DMS53 treated with DMSO at 0.1 percent for 48 hours (cell line): ENCODE measurements around the gene PRRG4.
"Not testable (repeated sequence)": the region's sequence is repeated elsewhere in the genome, so short reads cannot be mapped to it uniquely, and the experiment has no call there.

Source experiments
- DNase-seq: peaks from one replicate; lab custom pipeline; 2025; ENCODE audit not compliant: unreplicated experiment; lab: John Stamatoyannopoulos, UW

Gene PRRG4

GRCh38 chr11:32884770-32885384 is 55.1 kb downstream of the PRRG4 start:
- DNase-seq: no peak

- DNase-seq: no peak
Observed at GRCh38 chr11:32885556-32885955, 55.8 kb downstream of the PRRG4 start.

GRCh38 chr11:32886180-32886579 is 56.5 kb downstream of the PRRG4 start:
- DNase-seq: no peak

GRCh38 chr11:32887707-32888383 is 58.1 kb downstream of the PRRG4 start:
- not testable (repeated sequence) for DNase-seq

- not testable (repeated sequence) for DNase-seq
Observed at GRCh38 chr11:32888384-32888710, 58.6 kb downstream of the PRRG4 start.

- no peak for DNase-seq
Observed at GRCh38 chr11:32888805-32889204, 59.1 kb downstream of the PRRG4 start.

- DNase-seq: no peak
Observed at GRCh38 chr11:32890843-32891656, 61.3 kb downstream of the PRRG4 start.

- DNase-seq: peak; percentile 9
Observed at GRCh38 chr11:32891657-32892354, 62.1 kb downstream of the PRRG4 start.

GRCh38 chr11:32892355-32893092 is 62.8 kb downstream of the PRRG4 start, which contains the start of gene QSER1:
Gene QSER1, plus strand, starts transcription at chr11:32892811. Its CDS starts 315 bp downstream, at chr11:32893126.
- DNase-seq: peak; percentile 14

- DNase-seq: no peak
Observed at GRCh38 chr11:32893093-32893342, 63.3 kb downstream of the PRRG4 start.

- peak; percentile 25 for DNase-seq
Observed at GRCh38 chr11:32893343-32894148, 63.8 kb downstream of the PRRG4 start.

- DNase-seq: peak; percentile 52
Observed at GRCh38 chr11:32894149-32894827, 64.6 kb downstream of the PRRG4 start.

GRCh38 chr11:32894921-32895320 is 65.2 kb downstream of the PRRG4 start:
- DNase-seq: no peak

- DNase-seq: no peak
Observed at GRCh38 chr11:32895471-32895870, 65.7 kb downstream of the PRRG4 start.

GRCh38 chr11:32897103-32897502 is 67.4 kb downstream of the PRRG4 start:
- no peak for DNase-seq

GRCh38 chr11:32899438-32899837 is 69.7 kb downstream of the PRRG4 start:
- DNase-seq: no peak

GRCh38 chr11:32902089-32902665 is 72.5 kb downstream of the PRRG4 start:
- no peak for DNase-seq

GRCh38 chr11:32905028-32905667 is 75.4 kb downstream of the PRRG4 start:
- no peak for DNase-seq
